ENCODE measurements around the gene TDRD6. TPM values are rescaled to one million over a fixed set of nuclear protein-coding genes. Genes with fewer than 3 reads are reported as not detected.

TDRD6 gene
- polyA plus RNA-seq, 1 of the 3 experiments (the other 2 are of a cell fraction) = not detected

- TF ChIP-seq, protein P1, sequence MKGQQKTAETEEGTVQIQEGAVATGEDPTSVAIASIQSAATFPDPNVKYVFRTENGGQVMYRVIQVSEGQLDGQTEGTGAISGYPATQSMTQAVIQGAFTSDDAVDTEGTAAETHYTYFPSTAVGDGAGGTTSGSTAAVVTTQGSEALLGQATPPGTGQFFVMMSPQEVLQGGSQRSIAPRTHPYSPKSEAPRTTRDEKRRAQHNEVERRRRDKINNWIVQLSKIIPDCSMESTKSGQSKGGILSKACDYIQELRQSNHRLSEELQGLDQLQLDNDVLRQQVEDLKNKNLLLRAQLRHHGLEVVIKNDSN (IDR thresholded peaks at IDR 0.05; ENCODE audit: borderline replicate concordance, low read depth) = no peak
- TF ChIP-seq USF2 (IDR thresholded peaks at IDR 0.05; ENCODE audit: borderline replicate concordance, low read depth, low read length) (no peak), RCOR1 (IDR thresholded peaks at IDR 0.05; ENCODE audit: low read length) (no peak), ELF1 (IDR thresholded peaks at IDR 0.05) (no peak), CHD2 (IDR thresholded peaks at IDR 0.05; ENCODE audit: low read length, partially characterized antibody) (no peak), MXI1 (IDR thresholded peaks at IDR 0.05; ENCODE audit: low read depth, low read length) (no peak), FOXM1 (IDR thresholded peaks at IDR 0.05; ENCODE audit: low read depth) (no peak), FOSL2 (IDR thresholded peaks at IDR 0.05; ENCODE audit: borderline replicate concordance, low read depth) (no peak), IRF3 (IDR thresholded peaks at IDR 0.05; ENCODE audit: low read depth, low read length) (no peak), GABPA (IDR thresholded peaks at IDR 0.05; ENCODE audit: low read depth) (no peak), MEF2A (IDR thresholded peaks at IDR 0.05; ENCODE audit: borderline replicate concordance, low read depth) (no peak), REST (IDR thresholded peaks at IDR 0.05; ENCODE audit: low read depth, low read length) (no peak), ZBTB33 (IDR thresholded peaks at IDR 0.05; ENCODE audit: borderline replicate concordance, low read depth) (no peak), RXRA (IDR thresholded peaks at IDR 0.05; ENCODE audit: borderline replicate concordance, low read depth) (no peak), EP300 (IDR thresholded peaks at IDR 0.05; ENCODE audit: borderline replicate concordance in 1 of 2, low read depth in 1 of 2, low read length in 1 of 2) (no peak), NRF1 (IDR thresholded peaks at IDR 0.05; ENCODE audit: low read depth, low read length) (no peak), TAF1 (IDR thresholded peaks at IDR 0.05; ENCODE audit: borderline replicate concordance, low read depth, low read length) (no peak), FOXJ3 (CRISPR knock-in tag; IDR thresholded peaks at IDR 0.05) (no peak)
- TF ChIP-seq, protein P2, sequence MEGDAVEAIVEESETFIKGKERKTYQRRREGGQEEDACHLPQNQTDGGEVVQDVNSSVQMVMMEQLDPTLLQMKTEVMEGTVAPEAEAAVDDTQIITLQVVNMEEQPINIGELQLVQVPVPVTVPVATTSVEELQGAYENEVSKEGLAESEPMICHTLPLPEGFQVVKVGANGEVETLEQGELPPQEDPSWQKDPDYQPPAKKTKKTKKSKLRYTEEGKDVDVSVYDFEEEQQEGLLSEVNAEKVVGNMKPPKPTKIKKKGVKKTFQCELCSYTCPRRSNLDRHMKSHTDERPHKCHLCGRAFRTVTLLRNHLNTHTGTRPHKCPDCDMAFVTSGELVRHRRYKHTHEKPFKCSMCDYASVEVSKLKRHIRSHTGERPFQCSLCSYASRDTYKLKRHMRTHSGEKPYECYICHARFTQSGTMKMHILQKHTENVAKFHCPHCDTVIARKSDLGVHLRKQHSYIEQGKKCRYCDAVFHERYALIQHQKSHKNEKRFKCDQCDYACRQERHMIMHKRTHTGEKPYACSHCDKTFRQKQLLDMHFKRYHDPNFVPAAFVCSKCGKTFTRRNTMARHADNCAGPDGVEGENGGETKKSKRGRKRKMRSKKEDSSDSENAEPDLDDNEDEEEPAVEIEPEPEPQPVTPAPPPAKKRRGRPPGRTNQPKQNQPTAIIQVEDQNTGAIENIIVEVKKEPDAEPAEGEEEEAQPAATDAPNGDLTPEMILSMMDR (IDR thresholded peaks at IDR 0.05) = no peak
- Histone ChIP-seq H3K79me2 (ENCODE audit: insufficient read depth) (no peaks in the 10 kb centered on the region), H2AFZ (ENCODE audit: low read depth) (no peak overlapping the region), H4K20me1 (ENCODE audit: insufficient read depth) (no peaks in the 10 kb centered on the region), H3K9me2 (no peaks in the 10 kb centered on the region), H3K4me3 (ENCODE audit: low read depth in 2 of 2, low read length in 1 of 2) (no peak overlapping the region), H3K9me3 (no peaks in the 10 kb centered on the region), H3K27ac (ENCODE audit: low read depth in 2 of 2, low read length in 1 of 2) (no peak overlapping the region), H3K9ac (no peak overlapping the region), H3K4me1 (ENCODE audit: control insufficient read depth in 1 of 2, insufficient read depth in 2 of 2, low read depth in 1 of 2, low read length in 1 of 2) (no peaks in the 10 kb centered on the region), H3F3A (replicated peaks; ENCODE audit: insufficient read depth) (no peaks in the 10 kb centered on the region), H3K27me3 (ENCODE audit: insufficient read depth) (no peaks in the 10 kb centered on the region), H3K4me2 (no peak overlapping the region), H3K36me3 (replicated peaks in 1 of 2; ENCODE audit: control insufficient read depth in 1 of 2, insufficient read depth in 2 of 2, low read length in 1 of 2) (no peaks in the 10 kb centered on the region)
- POLR2A ChIA-PET = no interaction called here
- no peak for DNase-seq
- CTCF ChIA-PET = interaction anchor here (0.9 kb wide), 1 partner anchor 17 kb away, joined by 3 read pairs; no protein-coding TSS in a partner anchor
- WGBS (ENCODE audit: low lambda C conversion rate) = 0% methylated on average over 3 of the region's 3 CpGs
Measured at GRCh38 chr6:46704562-46704961, 16.9 kb downstream of the TDRD6 start.

Measured in SK-N-SH (cell line).